ENCODE measurements around the gene DUSP7.
"Not testable (repeated sequence)": the region's sequence is repeated elsewhere in the genome, so short reads cannot be mapped to it uniquely, and the experiment has no call there.

DUSP7 gene

DNA sequence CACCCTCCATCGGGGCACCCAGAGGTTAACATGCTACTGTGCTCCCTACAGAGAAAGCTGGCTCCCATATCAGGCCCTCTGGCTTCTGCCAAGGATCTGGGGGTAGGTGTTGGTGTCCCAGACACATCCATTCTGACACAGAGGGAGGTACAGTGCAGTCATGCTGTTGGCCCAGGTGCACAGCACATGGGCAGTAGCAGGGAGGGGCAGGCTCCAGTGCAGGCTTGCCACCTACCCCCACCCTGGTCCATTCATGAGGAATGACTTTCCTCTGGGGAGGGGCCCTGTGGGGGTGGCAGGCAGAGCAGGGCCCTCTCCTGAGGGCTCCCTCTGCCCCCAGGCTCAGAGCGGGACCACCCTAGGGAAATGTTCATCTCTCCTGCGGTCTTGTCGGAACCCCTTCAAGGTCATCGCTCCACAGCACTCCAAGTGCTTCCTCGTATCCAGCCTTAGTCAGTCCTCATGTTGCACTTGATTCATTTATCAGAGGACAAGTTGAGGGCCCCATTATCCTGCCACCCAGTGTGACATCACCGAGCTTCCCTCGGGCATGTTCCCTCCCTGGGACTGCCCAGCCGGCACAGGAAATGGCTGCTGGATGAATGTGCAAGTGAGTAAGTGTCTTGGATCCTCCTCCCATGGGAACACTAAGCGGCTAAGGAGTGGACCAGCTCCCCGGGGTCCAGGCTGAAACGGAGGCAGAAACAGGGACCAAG, 10.0 kb downstream of the DUSP7 start:
- no peak for DNase-seq

- DNase-seq, result no peak
These were observed 11.3 kb downstream of the DUSP7 start for GRCh38 chr3:52044869-52045619.

DNA sequence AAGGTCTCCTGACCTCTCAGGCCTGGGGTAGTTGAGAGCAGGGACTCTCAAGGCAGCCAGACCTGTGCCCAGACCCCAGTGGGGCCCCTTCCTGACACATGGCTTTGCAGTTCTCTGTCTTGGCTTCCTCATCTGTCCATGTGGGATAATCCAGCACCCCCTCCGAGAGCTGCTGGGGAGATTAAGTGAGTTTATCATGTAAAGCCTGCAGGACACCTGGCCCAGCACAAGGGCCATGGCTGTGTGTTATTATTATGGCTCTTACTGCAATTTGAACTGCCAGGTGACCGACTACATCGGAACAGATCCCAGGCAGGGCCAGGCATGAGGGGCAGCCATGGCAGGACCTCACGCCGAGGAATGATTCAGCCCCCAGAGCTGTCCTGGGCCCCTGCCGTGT, 12.6 kb downstream of the DUSP7 start:
- no peak for DNase-seq

DNA sequence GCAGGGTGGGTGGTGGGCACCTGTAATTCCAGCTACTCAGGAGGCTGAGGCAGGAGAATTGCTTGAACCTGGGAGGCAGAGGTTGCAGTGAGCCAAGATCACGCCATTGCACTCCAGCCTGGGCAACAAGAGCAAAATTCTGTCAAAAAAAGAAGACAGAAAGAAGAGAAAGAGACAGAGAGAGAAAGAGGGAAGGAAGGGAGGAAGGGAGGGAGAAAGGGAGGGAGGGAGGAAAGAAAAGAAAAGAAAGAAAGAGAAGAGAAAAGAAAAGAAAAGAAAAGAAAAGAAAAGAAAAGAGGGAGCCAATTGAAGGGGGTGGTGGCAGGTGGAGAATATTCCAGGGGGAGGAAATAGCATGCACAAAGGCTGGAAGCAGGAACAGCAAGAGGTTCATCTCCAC, 13.3 kb downstream of the DUSP7 start:
- DNase-seq, result not testable (repeated sequence)

DNA sequence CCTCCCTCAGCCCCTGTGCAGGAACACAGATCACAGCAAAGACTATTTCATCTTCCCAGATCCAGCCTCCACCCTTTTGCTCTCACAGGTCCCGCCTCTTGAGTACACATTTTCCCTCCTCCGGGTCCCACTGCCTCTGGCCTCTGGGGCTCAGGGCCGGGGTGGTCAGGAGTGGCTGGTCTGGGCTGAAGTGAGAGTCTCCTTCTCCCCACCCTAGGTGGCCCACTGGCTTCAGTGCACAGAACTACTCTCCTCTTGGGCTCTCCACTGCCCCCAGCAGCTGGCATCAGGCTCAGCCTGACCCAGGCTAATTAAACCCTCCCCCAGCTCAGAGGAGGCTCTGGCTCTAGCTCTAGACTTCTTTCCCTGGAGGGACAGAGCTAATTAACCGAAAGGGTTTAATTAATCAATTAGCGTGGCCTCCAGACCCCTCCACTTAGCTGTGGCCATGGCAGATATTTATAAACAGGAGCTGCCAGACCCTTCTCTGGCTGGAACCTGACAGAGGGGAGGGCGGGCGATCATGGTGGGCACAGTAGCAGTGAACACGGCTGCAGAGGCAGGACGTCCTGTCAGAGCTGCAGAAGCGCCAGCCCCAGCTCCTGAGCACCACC, 15.1 kb downstream of the DUSP7 start:
- no peak for DNase-seq

- no peak for DNase-seq
These were observed 15.8 kb downstream of the DUSP7 start for GRCh38 chr3:52040600-52040999.

- no peak for DNase-seq
These were observed 16.5 kb downstream of the DUSP7 start for GRCh38 chr3:52039846-52040245.

DNA sequence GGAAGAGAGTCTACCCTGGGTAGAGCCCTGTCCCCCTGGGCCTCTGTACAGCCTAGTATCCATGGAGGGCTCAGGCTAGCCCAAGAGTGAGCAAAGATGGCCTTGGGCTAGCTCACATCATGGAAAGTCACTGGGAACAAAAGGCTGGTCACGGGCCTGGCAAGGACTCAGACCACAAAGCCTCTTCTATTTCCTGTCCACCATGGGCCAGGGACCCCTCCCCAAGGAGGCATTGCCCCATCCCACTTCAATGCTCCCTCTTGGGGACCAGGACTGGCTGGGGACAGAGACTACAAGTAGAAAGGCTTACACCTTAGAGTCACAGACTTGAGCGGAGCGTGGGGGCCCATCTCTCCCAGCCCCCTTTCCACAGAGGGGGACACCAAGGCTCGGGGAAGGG, 16.9 kb downstream of the DUSP7 start:
- DNase-seq, result no peak

GRCh38 chr3:52038227-52038626, 18.1 kb downstream of the DUSP7 start:
- DNase-seq, result no peak

GRCh38 chr3:52037291-52037690, 19.1 kb downstream of the DUSP7 start:
- no peak for DNase-seq

DNA sequence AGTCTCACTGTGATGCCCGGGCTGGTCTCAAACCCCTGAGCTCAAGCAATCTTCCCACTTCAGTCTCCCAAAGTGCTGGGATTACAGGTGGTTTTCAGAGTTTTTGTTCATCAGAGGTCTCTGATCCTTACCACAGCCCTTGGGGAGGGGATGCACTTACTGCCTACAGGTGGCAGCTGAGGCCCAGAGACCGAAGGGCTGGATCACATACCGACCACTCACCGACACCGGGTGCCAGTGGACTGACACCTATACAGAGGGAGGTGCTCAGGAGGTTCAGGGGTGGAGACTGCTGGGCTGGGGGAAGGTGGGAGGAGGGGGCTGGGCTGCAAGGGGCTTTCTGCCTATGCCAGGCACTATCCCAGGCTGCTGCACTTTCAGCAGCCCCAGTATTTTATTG, 19.5 kb downstream of the DUSP7 start:
- no peak for DNase-seq

DNA sequence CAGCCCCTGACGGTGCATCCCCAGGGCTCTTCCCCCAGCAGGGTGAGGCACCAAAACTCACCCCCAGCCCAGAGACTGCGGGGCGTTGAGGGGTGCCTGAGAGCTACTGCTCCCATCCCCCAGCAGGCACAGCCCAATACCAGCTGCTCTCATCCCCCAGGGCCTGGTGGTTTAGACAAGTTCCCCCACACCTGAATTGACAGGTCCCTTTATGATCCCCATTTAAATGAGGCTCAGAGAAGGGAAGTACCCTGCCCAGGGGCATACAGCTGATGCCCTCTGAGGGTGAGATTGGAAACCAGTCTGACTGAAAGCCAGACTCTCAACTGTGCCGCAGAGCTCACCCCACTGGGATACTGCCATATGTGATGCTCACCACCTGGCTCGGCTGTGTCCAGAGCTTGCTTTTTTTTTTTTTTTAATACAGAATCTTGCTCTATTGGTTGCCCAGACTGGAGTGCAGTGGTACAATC, 20.1 kb downstream of the DUSP7 start:
- no peak for DNase-seq

DNA sequence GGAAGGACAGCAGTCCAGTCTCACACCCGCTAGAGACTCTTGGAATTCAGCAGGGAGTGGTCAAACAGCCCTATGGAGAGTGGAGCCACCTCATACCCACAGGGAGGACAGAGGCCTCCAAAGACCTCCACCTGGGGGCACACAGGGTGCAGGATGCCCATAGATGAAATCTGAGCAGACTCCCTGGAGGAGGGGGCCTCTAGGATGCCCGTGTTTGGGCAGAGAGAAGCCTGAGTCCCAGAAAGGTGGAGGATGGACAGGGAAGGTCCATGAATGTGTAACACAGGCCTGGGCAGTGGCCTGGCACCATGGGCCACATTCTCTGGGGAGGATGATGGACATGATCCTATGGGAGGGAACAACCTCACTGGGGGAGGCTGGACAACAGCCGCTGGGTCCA, 21.7 kb downstream of the DUSP7 start:
- DNase-seq, result no peak

GRCh38 chr3:52034212-52034611, 22.2 kb downstream of the DUSP7 start:
- DNase-seq, result no peak

GRCh38 chr3:52033748-52034147, 22.6 kb downstream of the DUSP7 start:
- not testable (repeated sequence) for DNase-seq

GRCh38 chr3:52032702-52033408, 23.5 kb downstream of the DUSP7 start:
- no peak for DNase-seq

DNA sequence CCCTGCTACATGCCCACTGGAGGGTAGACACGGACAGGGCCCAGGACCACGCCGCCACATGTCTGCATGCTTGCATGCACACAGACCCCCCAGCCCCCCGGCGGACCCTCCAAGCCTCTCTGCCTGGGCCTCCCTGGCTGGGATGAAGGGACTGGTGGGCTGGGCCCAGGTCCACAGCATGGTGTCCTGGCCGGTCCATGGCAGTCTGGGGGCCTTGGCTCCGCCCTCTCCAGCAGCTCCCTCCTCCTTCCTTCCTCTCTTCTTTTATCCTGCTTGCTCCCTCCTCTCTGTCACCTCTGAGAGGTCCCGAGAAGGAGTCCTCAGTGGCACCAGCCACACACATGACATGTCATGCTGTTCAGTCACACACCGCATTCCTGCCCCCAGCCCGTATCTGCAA, 24.5 kb downstream of the DUSP7 start:
- DNase-seq, result no peak

GRCh38 chr3:52030714-52031310, 25.6 kb downstream of the DUSP7 start:
- DNase-seq, result no peak

GRCh38 chr3:52029535-52029934, 26.8 kb downstream of the DUSP7 start:
- DNase-seq, result no peak

DNA sequence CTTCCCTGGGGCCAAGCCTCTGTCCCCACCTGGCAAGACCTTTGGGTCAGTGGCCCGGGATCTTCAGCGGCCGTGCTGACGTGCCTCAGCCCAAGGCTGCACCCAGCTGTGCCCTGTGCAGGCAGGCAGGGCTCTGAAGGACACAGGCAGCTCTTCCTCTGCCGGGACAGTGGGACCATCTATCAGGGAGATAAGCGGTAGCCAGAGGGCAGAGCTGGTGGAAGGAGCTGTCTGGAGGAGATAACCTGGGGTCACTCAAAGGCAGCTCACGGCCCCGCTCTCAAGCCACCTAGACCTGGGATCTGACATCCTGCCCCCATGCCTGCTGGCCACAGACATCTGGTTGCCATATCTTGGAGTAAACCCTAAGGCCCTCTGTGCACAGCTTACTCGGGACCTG, 27.3 kb downstream of the DUSP7 start:
- DNase-seq, result no peak

DNA sequence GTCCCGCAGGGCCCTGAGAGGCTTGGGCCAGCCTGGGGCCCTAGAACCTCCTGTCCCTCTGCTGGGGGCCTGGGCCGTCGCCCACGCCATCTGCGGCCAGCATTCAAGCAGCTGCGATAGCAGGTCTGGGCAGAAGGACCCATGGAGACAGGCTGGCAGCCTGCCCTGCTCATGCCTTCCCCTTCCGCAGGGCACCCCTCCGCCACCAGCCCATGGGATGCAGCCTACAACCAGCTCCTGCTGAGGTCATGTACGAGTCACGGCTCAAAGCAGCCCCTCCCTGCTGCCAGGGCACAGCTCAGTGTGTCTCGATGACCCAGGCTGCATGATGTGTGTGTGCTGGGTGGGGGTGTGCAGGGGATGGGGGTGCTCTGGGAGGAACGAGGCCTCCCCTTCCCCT, 27.8 kb downstream of the DUSP7 start:
- DNase-seq, result no peak

GRCh38 chr3:52026041-52026440, 30.3 kb downstream of the DUSP7 start:
- no peak for DNase-seq

DNA sequence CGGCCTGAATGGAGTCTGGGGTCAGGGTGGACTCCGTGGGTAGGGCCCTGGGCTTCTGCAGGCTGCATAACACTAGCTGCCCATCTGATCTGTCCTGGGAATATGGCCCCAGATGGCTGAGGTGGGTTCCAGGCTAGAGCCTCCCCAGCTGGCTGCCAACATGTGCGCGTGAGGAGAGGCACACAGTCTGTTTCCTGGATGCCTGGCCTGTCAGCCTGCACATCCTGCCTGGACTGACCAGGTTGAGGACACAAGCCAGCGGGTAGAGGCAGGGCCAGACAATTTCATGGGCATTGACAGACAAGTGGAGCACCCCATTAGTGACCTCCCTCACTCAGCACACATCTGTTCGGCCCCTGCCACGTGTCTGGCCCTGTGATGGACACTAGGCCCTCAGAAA, 30.9 kb downstream of the DUSP7 start:
- DNase-seq, result no peak

Data from activated naive CD4-positive, alpha-beta T cell (primary cell).